A375 (cell line): ENCODE data around the gene UBE2H. TPM values are rescaled to one million over a fixed set of nuclear protein-coding genes. Genes with fewer than 3 reads are reported as not detected.

Experiments
- small RNA-seq: library from RNA; depleted of rRNA; stranded (forward); fragments of <200 nt; gene quantifications from one replicate; pipeline ENCODE3, GENCODE V24; 2014
- total RNA-seq: library from RNA; depleted of rRNA; stranded (reverse); fragments of >200 nt; shearing (Covaris generic); gene quantifications from 2 replicates; pipeline ENCODE4 v1.2.3, GENCODE V29; 2014; rRNA removed

UBE2H gene
- total RNA-seq, result 60.0 and 75.8 TPM in 2 replicates

DNA sequence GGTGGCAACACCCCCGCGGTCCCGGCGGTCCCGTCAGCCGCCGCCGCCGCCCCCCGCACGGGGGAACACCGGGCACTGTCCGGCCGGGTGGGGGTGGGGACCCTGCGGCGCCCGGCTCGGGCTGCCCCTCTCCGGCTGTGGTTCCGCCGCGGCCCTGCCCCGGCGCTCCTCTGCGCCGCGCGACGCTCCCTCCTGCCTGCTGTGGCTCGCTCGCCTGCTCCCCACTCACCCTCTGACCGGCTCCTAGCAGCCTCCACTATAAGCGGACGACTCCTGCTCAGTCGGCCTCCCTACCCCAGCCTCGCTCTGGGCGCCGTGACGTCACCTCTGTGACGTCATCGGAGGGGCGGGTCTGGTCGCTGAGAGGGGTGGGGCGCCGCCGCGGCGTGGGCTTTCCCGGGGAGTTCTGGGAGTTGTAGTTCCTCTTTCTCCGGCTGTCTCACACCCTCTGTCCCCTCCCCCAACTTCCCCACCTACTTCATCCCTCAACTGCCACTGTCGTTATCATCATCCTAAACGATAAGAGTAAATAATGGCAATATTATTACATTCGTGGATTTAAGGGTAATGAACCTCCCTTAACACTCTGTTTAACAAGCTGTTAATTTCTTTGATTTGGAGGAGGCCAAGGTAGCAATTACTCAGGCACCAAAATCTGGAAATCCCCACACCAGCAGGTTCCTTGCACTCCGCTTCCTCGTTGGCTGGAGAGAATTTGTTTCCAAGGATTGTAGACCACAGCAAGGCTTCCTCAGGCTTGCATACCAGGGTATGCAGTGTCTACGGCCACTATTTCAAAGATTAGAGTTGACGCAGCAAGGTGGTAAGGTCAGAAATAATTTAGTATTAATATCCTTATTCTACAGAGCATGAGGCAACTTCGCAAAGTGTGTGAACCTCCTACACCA lies at the start of gene UBE2H:
TSS of gene UBE2H (minus strand) at position 308 of the 908 bp plus-strand sequence. CDS start 405 bp downstream, outside the sequence.

Small RNAs within 50 kb of the gene (small RNA-seq; reads per million reads assigned to genes)
- not detected for gene RF00019

Other genes starting within 250 kb of the UBE2H start
- 19.9 and 20.0 TPM in 2 replicates for gene ZC3HC1, start 98.4 kb upstream of the UBE2H start, total RNA-seq
- gene KLHDC10, start 117.6 kb upstream of the UBE2H start, total RNA-seq, result 11.2 and 16.3 TPM in 2 replicates